ENCODE data around the gene IGFBP1. TPM values are rescaled to one million over a fixed set of nuclear protein-coding genes. Genes with fewer than 3 reads are reported as not detected.

The IGFBP1 gene
- total and polyA plus RNA-seq, 2 of the 13 experiments (the other 11 are each of a cell fraction or from before 2014, with no cell fraction given) = 5.4 to 885 TPM

GRCh38 chr7:45889367-45890067, 1.2 kb downstream of the IGFBP1 start (continued):
- peak; percentile 65 for TF ChIP-seq AHDC1 (CRISPR knock-in tag; IDR thresholded peaks at IDR 0.05; ENCODE audit: borderline replicate concordance)
- peak; percentile 60; the same call in 1 of the 2 replicates for TF ChIP-seq MED1 (CRISPR knock-in tag; IDR thresholded peaks at IDR 0.05)
- TF ChIP-seq MED13 (CRISPR knock-in tag; IDR thresholded peaks at IDR 0.05) = no peak
- TF ChIP-seq TARDBP (CRISPR knock-in tag; IDR thresholded peaks at IDR 0.05) = peak; percentile 84
- peak; percentile 5; the same call in 1 of the 2 replicates for TF ChIP-seq ZBTB33 (CRISPR knock-in tag; IDR thresholded peaks at IDR 0.05)
- peak; percentile 57; the same call in 1 of the 2 replicates for TF ChIP-seq IRF2 (CRISPR knock-in tag; IDR thresholded peaks at IDR 0.05)
- TF ChIP-seq PPARG (CRISPR knock-in tag; conservative IDR thresholded peaks at IDR 0.05) = peak; percentile 46; the same call in 1 of the 2 replicates
- TF ChIP-seq NONO (IDR thresholded peaks at IDR 0.05) = no peak
- peak; percentile 54; the same call in 1 of the 2 replicates for TF ChIP-seq NONO (CRISPR knock-in tag; conservative IDR thresholded peaks at IDR 0.05)
- no peak for TF ChIP-seq ZNF570 (CRISPR knock-in tag; IDR thresholded peaks at IDR 0.05; ENCODE audit: borderline replicate concordance)
- TF ChIP-seq ZBTB2 (CRISPR knock-in tag; IDR thresholded peaks at IDR 0.05; ENCODE audit: low read depth) = peak; percentile 58; the same call in 1 of the 2 replicates
- TF ChIP-seq ZFP90 (CRISPR knock-in tag; IDR thresholded peaks at IDR 0.05; ENCODE audit: borderline replicate concordance) = 0 out of 2 replicates have a peak, but pooled peaks have one; percentile 30
- TF ChIP-seq SKIL (CRISPR knock-in tag; IDR thresholded peaks at IDR 0.05; ENCODE audit: borderline replicate concordance) = peak; percentile 5; the same call in 1 of the 2 replicates
- peak; percentile 72 for TF ChIP-seq POLR2AphosphoS5 (IDR thresholded peaks at IDR 0.05; ENCODE audit: low read depth, low read length)
- 0 out of 2 replicates have a peak, but pooled peaks have one; percentile 6 for TF ChIP-seq ZNF737 (CRISPR knock-in tag; IDR thresholded peaks at IDR 0.05; ENCODE audit: borderline replicate concordance)
- TF ChIP-seq ATRX (CRISPR knock-in tag; IDR thresholded peaks at IDR 0.05; ENCODE audit: borderline replicate concordance) = no peak

Measured in HepG2 (cell line).